Gastrocnemius medialis (tissue), 4 donors: ENCODE measurements around the gene SCUBE1. TPM values are rescaled to one million over a fixed set of nuclear protein-coding genes. Genes with fewer than 3 reads are reported as not detected.

ENCODE experiments used
- ATAC-seq, 2 donors: fragments of 150-250 bp; one replicate each; pipeline ENCODE4 v1.9.1; 2016
- DNase-seq, 2 donors: peaks; one replicate each; pipeline ENCODE4 v3.0.0-alpha.2; 2019
- H3K27ac ChIP-seq, 4 donors: fragments of 200-600 bp; sonication (generic); 1 replicate in 1 of 4; 2 replicates in 3 of 4; pipeline ENCODE4 v1.5.1; 2016 to 2018; ENCODE audit warnings: mild to moderate bottlenecking in 2 of 4, moderate library complexity in 1 of 4
- H3K27me3 ChIP-seq, 3 donors: fragments of 200-600 bp; sonication (generic) in 2 of 3; 1 replicate in 1 of 3; 2 replicates in 2 of 3; pipeline versions ENCODE4 v1.5.1 to v1.6.0; 2016 to 2019; ENCODE audit warnings: mild to moderate bottlenecking in 1 of 3, moderate library complexity in 1 of 3
- H3K36me3 ChIP-seq, 2 donors: fragments of 200-600 bp; sonication (generic) in 1 of 2; one replicate each; pipeline ENCODE4 v1.5.1; 2017 to 2018
- H3K4me1 ChIP-seq, 2 donors: fragments of 200-600 bp; sonication (generic) in 1 of 2; one replicate each; pipeline ENCODE4 v1.5.1; 2016 to 2017; ENCODE audit warnings: mild to moderate bottlenecking in 2 of 2
- H3K4me3 ChIP-seq, 4 donors: fragments of 200-600 bp; sonication (generic) in 3 of 4; 1 replicate in 1 of 4; 2 replicates in 3 of 4; pipeline ENCODE4 v1.5.1; 2016 to 2019; ENCODE audit warnings: mild to moderate bottlenecking in 2 of 4
- H3K9me3 ChIP-seq, 3 donors: fragments of 200-600 bp; sonication (generic) in 2 of 3; 1 replicate in 1 of 3; 2 replicates in 2 of 3; pipeline ENCODE4 v1.5.1; 2016 to 2019
- POLR2A ChIP-seq, 2 donors: fragments of 450-650 bp; IDR thresholded peaks; one replicate each; pipeline ENCODE4 v1.6.1; 2017; ENCODE audit warnings: antibody characterized with exemption in 2 of 2, mild to moderate bottlenecking in 2 of 2, moderate library complexity in 2 of 2
- in situ Hi-C, 4 donors: fragments of 200-750 bp; cut with MboI; loops; one replicate each; pipeline versions ENCODE4 v1.15.0 to v1.8.0; 2017; ENCODE audit warnings: low sequenced_read_pairs in 4 of 4
- intact Hi-C: fragments of 100-400 bp; cut with DNase I; formaldehyde crosslinking; loops from one replicate; pipeline ENCODE4 v1.15.1; 2023; ENCODE audit warnings: low total_unique reads
- total RNA-seq, 4 donors: library from RNA; depleted of rRNA; stranded (reverse); fragments of >200 nt; gene quantifications; one replicate each; pipeline versions ENCODE4 v1.1.0 to v1.2.3, GENCODE V29; 2016
- TF ChIP-seq, protein P1 (sequence below), 5 experiments: fragments of 450-650 bp in 3 of 5; fragments of 200-600 bp in 2 of 5; sonication (generic) in 2 of 5; IDR thresholded peaks in 4 of 5; conservative IDR thresholded peaks in 1 of 5; 1 replicate in 4 of 5; 2 replicates in 1 of 5; pipeline ENCODE4 v1.5.1; 2016 to 2019; ENCODE audit warnings: antibody characterized with exemption in 5 of 5, mild to moderate bottlenecking in 3 of 5, moderate library complexity in 3 of 5

SCUBE1 gene
- total RNA-seq, 4 donors from 2014 or later, result 0.20 to 0.55 (median 0.41) TPM

DNA sequence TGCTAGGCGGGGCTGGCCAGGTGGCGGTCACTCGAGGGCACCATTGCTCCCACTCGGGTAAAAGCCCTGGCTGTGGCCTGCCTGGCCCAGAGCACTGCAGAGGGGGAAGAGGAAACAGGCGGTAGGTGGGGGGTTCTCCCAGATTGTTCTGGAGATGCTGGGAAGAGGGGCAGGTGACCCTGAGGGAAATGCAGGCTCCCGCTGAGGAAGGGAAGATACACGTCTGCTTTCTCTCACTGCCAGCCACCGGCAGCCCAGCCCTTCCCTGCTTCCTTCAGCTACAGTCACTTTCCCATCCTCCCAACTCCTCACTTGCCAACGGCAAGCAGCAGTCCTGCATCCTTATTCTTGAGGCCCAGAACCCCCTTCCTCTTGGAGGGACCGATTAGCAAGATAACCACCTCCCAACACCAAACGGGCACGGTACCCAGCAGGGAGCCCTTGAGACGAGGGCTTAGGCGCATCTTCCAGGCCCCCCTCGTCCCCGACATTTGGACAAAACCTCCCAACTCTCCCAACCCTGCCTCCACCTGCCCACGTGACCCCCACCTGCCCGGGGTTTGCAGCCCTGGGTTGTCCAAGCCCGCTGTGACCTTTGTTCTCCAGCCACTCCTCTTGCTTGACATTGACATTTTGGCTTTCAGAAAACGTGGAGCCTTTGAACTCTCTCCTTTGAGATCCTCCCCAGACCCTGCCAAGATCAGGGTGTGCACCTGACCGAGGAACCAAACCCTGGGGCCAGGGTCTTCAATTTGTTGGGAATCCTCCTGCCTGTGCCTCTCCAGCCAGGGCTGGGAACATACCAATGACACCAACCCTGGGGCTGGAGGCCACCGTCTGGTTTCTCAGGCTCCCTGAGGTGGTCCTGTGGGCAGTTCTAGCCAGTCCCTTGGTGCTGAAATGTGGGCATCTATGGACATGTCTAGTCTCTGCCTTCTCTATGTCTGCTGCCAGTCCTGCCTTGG, 107.4 kb downstream of the SCUBE1 start:
- in situ Hi-C loops, result no loop called here
- Histone ChIP-seq H3K4me3 (no peak overlapping the region), H3K36me3 (no peaks in the 10 kb centered on the region), H3K27ac (no peak overlapping the region), H3K9me3 (no peaks in the 10 kb centered on the region), H3K4me1 (peaks cover 0 to 10% of the 10 kb centered on the region in 2 donors), H3K27me3 (peaks cover 0 to 4% (median 3%) of the 10 kb centered on the region in 3 donors)
- TF ChIP-seq POLR2A (IDR thresholded peaks at IDR 0.05), result no peak
- TF ChIP-seq, protein P1, sequence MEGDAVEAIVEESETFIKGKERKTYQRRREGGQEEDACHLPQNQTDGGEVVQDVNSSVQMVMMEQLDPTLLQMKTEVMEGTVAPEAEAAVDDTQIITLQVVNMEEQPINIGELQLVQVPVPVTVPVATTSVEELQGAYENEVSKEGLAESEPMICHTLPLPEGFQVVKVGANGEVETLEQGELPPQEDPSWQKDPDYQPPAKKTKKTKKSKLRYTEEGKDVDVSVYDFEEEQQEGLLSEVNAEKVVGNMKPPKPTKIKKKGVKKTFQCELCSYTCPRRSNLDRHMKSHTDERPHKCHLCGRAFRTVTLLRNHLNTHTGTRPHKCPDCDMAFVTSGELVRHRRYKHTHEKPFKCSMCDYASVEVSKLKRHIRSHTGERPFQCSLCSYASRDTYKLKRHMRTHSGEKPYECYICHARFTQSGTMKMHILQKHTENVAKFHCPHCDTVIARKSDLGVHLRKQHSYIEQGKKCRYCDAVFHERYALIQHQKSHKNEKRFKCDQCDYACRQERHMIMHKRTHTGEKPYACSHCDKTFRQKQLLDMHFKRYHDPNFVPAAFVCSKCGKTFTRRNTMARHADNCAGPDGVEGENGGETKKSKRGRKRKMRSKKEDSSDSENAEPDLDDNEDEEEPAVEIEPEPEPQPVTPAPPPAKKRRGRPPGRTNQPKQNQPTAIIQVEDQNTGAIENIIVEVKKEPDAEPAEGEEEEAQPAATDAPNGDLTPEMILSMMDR (IDR thresholded peaks at IDR 0.05 in 4 of 5, conservative IDR thresholded peaks at IDR 0.05 in 1 of 5), result no peak
- intact Hi-C loops, result no loop called here
- no peak for ATAC-seq
- DNase-seq, result no peak

DNA sequence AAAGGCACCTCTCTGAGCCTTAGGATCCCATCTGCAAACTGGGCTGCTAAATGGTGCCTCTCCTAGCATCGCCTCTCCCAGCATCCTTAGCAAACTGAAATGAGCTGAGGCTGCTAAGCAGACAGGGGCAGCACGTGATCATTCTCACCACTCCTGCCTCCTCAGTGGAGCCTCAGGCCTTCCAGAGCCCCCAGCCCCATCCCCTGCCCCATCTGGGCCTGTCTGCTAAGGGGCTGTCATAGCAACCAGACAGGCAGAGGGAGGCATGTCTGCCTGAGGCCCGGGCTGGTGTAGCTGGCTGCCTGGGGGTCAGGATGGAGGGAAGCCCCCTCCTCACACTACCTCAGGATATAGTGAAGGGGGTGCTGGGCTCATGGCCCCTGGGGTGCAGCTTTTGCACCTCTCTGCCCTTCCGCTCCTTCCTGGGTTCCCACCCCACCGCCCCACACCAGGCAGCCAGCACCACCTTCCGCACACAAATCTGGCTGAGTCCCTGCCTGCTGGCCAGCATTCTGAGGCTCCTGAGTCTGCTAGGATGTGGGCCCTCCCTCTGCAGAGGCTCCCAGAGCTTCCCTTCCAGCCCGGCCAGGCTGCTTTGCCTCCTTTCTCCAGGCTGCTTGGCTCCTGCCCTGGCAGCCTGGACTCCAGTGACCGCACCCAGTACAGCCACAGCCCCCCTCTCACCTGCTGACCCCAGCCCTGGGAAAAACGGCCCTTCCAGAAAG, 108.7 kb downstream of the SCUBE1 start:
- in situ Hi-C loops, result no loop called here
- no peak for TF ChIP-seq POLR2A (IDR thresholded peaks at IDR 0.05)
- TF ChIP-seq, protein P1 (IDR thresholded peaks at IDR 0.05 in 4 of 5, conservative IDR thresholded peaks at IDR 0.05 in 1 of 5), result no peak
- DNase-seq (no peak), ATAC-seq (no peak)
- H3K4me3 ChIP-seq, result no peak overlapping the region
- H3K27me3 ChIP-seq, result peaks cover 0 to 4% (median 3%) of the 10 kb centered on the region in 3 donors
- H3K9me3 ChIP-seq, result no peaks in the 10 kb centered on the region
- intact Hi-C loops, result loop anchor here (5.0 kb wide), 1 partner anchor 113 kb away; no protein-coding TSS in a partner anchor
- peaks cover 0 to 10% of the 10 kb centered on the region in 2 donors for H3K4me1 ChIP-seq
- H3K36me3 ChIP-seq, result no peaks in the 10 kb centered on the region
- H3K27ac ChIP-seq, result no peak overlapping the region

DNA sequence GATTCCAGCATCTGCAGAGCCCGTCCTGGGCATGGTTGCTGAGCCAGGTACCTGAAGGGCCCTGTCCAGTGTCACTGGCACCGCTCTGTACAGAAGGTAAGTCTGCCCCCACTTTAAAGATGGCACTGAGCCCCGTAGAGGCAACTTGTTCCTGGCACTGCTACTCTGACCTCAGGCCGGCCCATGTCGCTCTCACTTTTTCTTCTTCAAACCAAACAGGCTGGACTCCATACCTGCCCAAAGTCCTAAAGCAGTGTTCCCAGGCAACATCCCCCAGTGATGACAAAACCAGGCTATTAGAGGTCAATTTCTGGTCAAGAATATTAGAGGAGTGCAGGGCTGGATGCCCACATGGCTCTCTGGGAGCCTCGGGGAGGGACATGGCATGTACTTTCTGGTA, 109.6 kb downstream of the SCUBE1 start:
- ATAC-seq (no peak), DNase-seq (no peak)
- Histone ChIP-seq H3K36me3 (no peaks in the 10 kb centered on the region), H3K27ac (no peak overlapping the region), H3K4me1 (peaks cover 0 to 5% of the 10 kb centered on the region in 2 donors), H3K9me3 (no peaks in the 10 kb centered on the region), H3K27me3 (peaks cover 0 to 3% (median 0%) of the 10 kb centered on the region in 3 donors), H3K4me3 (no peak overlapping the region)
- in situ Hi-C loops, result no loop called here
- intact Hi-C loops, result loop anchor here (5.0 kb wide), 1 partner anchor 114 kb away; no protein-coding TSS in a partner anchor
- TF ChIP-seq, protein P1 (IDR thresholded peaks at IDR 0.05 in 4 of 5, conservative IDR thresholded peaks at IDR 0.05 in 1 of 5), result no peak
- TF ChIP-seq POLR2A (IDR thresholded peaks at IDR 0.05), result no peak

DNA sequence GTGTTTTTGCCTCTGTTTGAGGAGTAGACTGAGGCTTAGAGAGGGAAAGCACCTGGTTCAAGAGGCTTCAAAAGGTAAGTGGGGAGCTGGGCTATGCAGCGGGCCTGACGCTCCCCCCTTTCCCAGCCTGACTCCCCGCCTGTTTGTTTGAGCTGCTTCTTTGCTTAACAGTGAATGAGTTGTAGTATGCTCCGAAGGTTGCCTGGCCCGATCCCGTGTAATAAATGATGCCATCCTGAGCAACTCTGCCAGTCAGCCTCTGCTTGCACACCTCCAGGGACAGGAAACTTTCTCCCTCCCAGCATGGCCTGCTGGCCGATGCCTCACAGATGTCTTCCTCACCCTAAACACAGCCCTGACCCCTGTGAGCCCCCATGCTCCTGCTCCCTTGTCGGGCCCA, 110.7 kb downstream of the SCUBE1 start:
- TF ChIP-seq POLR2A (IDR thresholded peaks at IDR 0.05), result no peak
- TF ChIP-seq, protein P1 (IDR thresholded peaks at IDR 0.05 in 4 of 5, conservative IDR thresholded peaks at IDR 0.05 in 1 of 5), result no peak
- Histone ChIP-seq H3K36me3 (no peaks in the 10 kb centered on the region), H3K4me1 (no peaks in the 10 kb centered on the region), H3K4me3 (no peak overlapping the region), H3K27ac (no peak overlapping the region), H3K27me3 (peaks cover 0 to 3% (median 0%) of the 10 kb centered on the region in 3 donors), H3K9me3 (no peaks in the 10 kb centered on the region)
- intact Hi-C loops, result loop anchor here (5.0 kb wide), 1 partner anchor 115 kb away; no protein-coding TSS in a partner anchor
- ATAC-seq (no peak), DNase-seq (no peak)
- in situ Hi-C loops, result no loop called here
